Endodermal cell (in vitro differentiated cells): ENCODE results near the gene HAUS8. TPM values are rescaled to one million over a fixed set of nuclear protein-coding genes. Genes with fewer than 3 reads are reported as not detected.

Experiments used
- DNase-seq: peaks from one replicate; pipeline ENCODE4 v3.0.0-alpha.2; 2017
- H3K27ac ChIP-seq: 2 replicates; pipeline ENCODE4 v1.5.1; 2013; ENCODE audit warnings: mild to moderate bottlenecking, low read depth, low read length, moderate library complexity
- H3K27me3 ChIP-seq: 2 replicates; pipeline ENCODE4 v1.6.1; 2013; ENCODE audit warnings: mild to moderate bottlenecking, low read length, moderate library complexity; ENCODE audit not compliant: insufficient read depth, control insufficient read depth, poor library complexity, severe bottlenecking
- H3K36me3 ChIP-seq: 2 replicates; pipeline ENCODE4 v1.7.0; 2013; ENCODE audit warnings: mild to moderate bottlenecking, low read length, moderate library complexity; ENCODE audit not compliant: control insufficient read depth, insufficient read depth
- H3K4me1 ChIP-seq: one replicate; pipeline ENCODE4 v1.7.0; 2013; ENCODE audit warnings: low read length; ENCODE audit not compliant: control insufficient read depth, insufficient read depth
- H3K4me3 ChIP-seq: 2 replicates; pipeline ENCODE4 v1.5.1; 2013; ENCODE audit warnings: mild to moderate bottlenecking, low read length, moderate library complexity
- H3K9ac ChIP-seq: 2 replicates; pipeline ENCODE4 v1.6.1; 2013; ENCODE audit warnings: mild to moderate bottlenecking, low read length, moderate library complexity; ENCODE audit not compliant: poor library complexity, severe bottlenecking; ENCODE audit errors: extremely low read depth
- H3K9me3 ChIP-seq: 2 replicates; pipeline ENCODE4 v1.6.1; 2013; ENCODE audit warnings: mild to moderate bottlenecking, low read length, moderate library complexity; ENCODE audit not compliant: control insufficient read depth
- H3K27ac Mint-ChIP-seq: 2 replicates; pipeline ENCODE4 v1.8.0; 2020; ENCODE audit warnings: mixed read lengths
- H3K27me3 Mint-ChIP-seq: 2 replicates; pipeline ENCODE4 v1.8.0; 2021; ENCODE audit warnings: mild to moderate bottlenecking, mixed read lengths; ENCODE audit not compliant: insufficient read depth
- H3K36me3 Mint-ChIP-seq: 2 replicates; pipeline ENCODE4 v1.8.0; 2020; ENCODE audit warnings: low read depth, mixed read lengths
- H3K4me1 Mint-ChIP-seq: 2 replicates; pipeline ENCODE4 v1.8.0; 2020; ENCODE audit warnings: mixed read lengths
- H3K4me3 Mint-ChIP-seq: 2 replicates; pipeline ENCODE4 v1.8.0; 2020; ENCODE audit warnings: mild to moderate bottlenecking, moderate library complexity, mixed read lengths
- H3K9me3 Mint-ChIP-seq: 2 replicates; pipeline ENCODE4 v1.8.0; 2020; ENCODE audit warnings: mild to moderate bottlenecking, mixed read lengths
- CTCF ChIP-seq: fragments of 200-600 bp; sonication (generic); conservative IDR thresholded peaks from 2 replicates; pipeline ENCODE4 v1.5.0; 2021; ENCODE audit warnings: antibody characterized with exemption, mild to moderate bottlenecking
- WGBS, 2 experiments: methylation state at CpG; one replicate each; pipeline versions ENCODE4 v1.1.5 to v1.1.7; 2013; ENCODE audit warnings: missing lambda C conversion rate in 2 of 2, mixed read lengths in 1 of 2; ENCODE audit not compliant: insufficient coverage in 1 of 2, insufficient read length in 1 of 2; 5-methylcytosine and 5-hydroxymethylcytosine counted together
- total RNA-seq, 2 donors: library from RNA; stranded (reverse); fragmentation: NEBNext Ultra II Directional in 1 of 2; extraction: Animal tissue kit (Norgen Biotek cat#: 25700) in 1 of 2; gene quantifications; 2 replicates in 1 of 2; 3 replicates in 1 of 2; pipeline ENCODE4 v1.2.1, GENCODE V29; 2021

HAUS8 gene
- total RNA-seq, 2 donors from 2014 or later: 19.4 to 19.9 TPM

- Histone ChIP-seq H3K4me1 (peaks cover 2% of the 10 kb centered on the region), H3K9ac (no peak overlapping the region), H3K36me3 (peaks cover 47% of the 10 kb centered on the region), H3K27me3 (no peaks in the 10 kb centered on the region), H3K27ac (no peak overlapping the region), H3K9me3 (peaks cover 4% of the 10 kb centered on the region), H3K4me3 (no peak overlapping the region)
- H3K36me3 Mint-ChIP-seq: peaks cover 50% of the 10 kb centered on the region
- peak; percentile 58 for TF ChIP-seq CTCF
- no peak overlapping the region for H3K4me3 Mint-ChIP-seq
- peaks cover 18% of the 10 kb centered on the region for H3K4me1 Mint-ChIP-seq
- peak; percentile 61 for DNase-seq
- H3K27me3 Mint-ChIP-seq: no peaks in the 10 kb centered on the region
- no peaks in the 10 kb centered on the region for H3K9me3 Mint-ChIP-seq
- no peak overlapping the region for H3K27ac Mint-ChIP-seq
- 88 to 96% methylated on average over 4 to 9 of the region's 9 CpGs for WGBS, 2 experiments
Measured at GRCh38 chr19:17069193-17069592, 6.1 kb downstream of the HAUS8 start.

DNA sequence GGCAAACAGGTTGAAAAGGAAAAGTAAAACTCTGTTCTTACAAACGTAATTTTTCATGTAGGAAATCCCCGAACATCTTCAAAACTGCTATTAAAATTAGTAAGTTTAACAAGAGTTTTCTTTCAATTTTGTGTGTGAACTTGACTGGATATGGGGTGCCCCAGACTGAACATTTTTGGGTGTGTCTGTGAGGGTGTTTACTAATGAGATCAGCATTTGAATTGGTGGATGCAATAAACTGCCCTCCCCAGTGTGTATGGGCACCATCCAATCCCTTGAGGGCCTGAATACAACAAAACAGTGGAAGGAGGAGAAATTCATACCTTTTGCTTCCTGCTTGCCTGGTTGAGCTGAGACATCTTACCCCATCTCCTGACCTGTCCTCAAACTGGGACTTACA lies 11.8 kb downstream of the HAUS8 start:
- Mint-ChIP-seq H3K9me3 (no peaks in the 10 kb centered on the region), H3K27me3 (no peaks in the 10 kb centered on the region), H3K4me1 (peaks cover 1% of the 10 kb centered on the region), H3K27ac (peak overlapping the region; percentile 12), H3K4me3 (no peak overlapping the region), H3K36me3 (peaks cover 39% of the 10 kb centered on the region)
- Histone ChIP-seq H3K4me3 (no peak overlapping the region), H3K36me3 (peaks cover 54% of the 10 kb centered on the region), H3K9ac (no peak overlapping the region), H3K4me1 (no peaks in the 10 kb centered on the region), H3K9me3 (peaks cover 10% of the 10 kb centered on the region), H3K27me3 (no peaks in the 10 kb centered on the region), H3K27ac (no peak overlapping the region)
- no peak for DNase-seq
- no peak for TF ChIP-seq CTCF
- 97 to 100% methylated on average over 2 of the region's 2 CpGs for WGBS, 2 experiments

GRCh38 chr19:17061691-17062090 lies 13.6 kb downstream of the HAUS8 start:
- no peaks in the 10 kb centered on the region for H3K27me3 Mint-ChIP-seq
- no peak for TF ChIP-seq CTCF

More at GRCh38 chr19:17061691-17062090, 13.6 kb downstream of the HAUS8 start:
- Mint-ChIP-seq H3K4me3 (no peak overlapping the region), H3K9me3 (no peaks in the 10 kb centered on the region), H3K36me3 (peaks cover 40% of the 10 kb centered on the region), H3K27ac (no peak overlapping the region), H3K4me1 (no peaks in the 10 kb centered on the region)
- no peak for DNase-seq
- no peak overlapping the region for H3K9ac ChIP-seq
- H3K27me3 ChIP-seq: no peaks in the 10 kb centered on the region
- H3K4me3 ChIP-seq: no peak overlapping the region
- H3K4me1 ChIP-seq: no peaks in the 10 kb centered on the region
- peaks cover 18% of the 10 kb centered on the region for H3K9me3 ChIP-seq
- H3K36me3 ChIP-seq: peaks cover 66% of the 10 kb centered on the region
- H3K27ac ChIP-seq: no peak overlapping the region
- 97 to 98% methylated on average over 6 to 7 of the region's 7 CpGs for WGBS, 2 experiments
